Activated naive CD4-positive, alpha-beta T cell (primary cell): ENCODE measurements around the gene STK32B.

Experiments
- DNase-seq, 4 experiments: peaks; one replicate each; lab custom pipeline; 2025; lab: John Stamatoyannopoulos, UW

Gene STK32B

DNA sequence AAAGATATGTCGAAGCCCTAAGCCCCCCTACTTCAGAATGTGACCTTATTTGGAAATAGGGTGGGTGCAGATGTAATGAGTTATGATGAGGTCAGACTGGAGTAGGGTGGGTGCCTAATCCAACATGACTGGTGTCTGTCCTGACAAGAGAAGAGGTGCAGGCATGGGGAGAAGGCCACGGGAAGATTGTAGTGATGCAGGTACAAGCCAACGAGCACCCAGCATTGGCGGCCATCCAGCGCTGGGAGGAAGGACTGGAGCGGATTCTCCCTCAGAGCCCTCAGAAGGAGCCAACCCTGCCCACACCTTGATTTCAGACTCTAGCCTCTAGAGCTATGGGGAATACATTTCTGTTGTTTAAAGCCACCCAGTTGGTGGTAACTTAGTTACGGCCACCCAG is 419.9 kb downstream of the STK32B start:
- DNase-seq: no peak

DNA sequence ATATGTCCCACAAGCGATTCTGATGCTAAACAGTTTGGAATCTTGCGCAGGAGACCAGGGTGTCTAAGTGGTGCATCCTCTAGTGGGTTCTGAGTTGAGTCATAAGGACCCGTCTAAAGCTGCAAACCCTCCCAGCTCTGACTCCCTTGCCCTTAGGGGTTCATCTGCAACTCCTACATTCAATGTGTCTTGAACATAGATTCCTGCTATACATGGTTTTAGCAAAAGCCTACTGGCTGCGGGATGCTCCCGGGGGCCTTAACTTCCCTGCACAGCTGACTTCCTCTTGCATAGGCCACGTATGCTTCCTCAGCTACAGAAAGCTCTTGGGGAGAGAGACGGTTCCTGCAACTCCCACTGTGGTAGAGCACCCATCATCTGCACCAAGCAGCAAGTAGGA is 420.4 kb downstream of the STK32B start:
- DNase-seq: no peak

DNA sequence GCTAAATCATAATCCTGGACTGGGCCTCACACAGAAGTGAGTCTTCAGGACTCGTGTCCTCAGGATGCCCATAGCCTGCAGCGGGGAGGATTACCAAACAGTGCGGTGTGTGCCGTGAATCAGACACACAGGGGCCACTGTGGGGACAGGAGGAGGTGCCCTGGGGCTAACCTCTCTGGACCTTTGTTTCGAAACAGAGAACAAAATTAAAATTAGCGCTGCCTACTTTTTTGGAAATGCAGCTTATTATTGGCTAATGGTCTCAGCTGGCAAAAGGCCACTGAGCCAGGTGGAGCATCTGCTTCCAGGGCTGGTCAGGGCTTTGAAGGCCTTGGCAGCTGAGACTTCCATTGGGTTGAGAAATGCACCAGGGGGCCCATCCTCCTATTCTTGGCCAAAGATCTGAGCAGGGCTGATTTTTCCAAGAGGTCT is 420.9 kb downstream of the STK32B start:
- DNase-seq: no peak

DNA sequence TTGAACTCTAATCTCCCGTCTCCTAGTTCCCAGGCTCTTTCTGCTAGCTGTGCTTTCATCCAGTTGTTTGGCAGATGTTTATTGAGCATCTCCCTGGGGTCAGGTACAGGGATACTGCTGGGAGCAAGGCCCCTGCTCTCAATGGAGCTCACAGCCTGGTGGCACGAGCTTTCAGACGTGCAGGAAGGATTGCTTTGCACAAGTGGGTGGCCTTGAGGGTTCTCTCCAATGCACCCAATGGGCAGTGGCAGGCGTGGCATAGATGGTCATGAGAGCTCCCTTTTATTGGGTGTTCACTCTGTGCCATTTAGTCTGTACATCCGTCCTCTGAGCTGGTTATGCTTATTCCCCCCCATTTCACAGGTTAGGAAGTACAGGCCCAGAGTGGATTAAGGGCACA is 421.8 kb downstream of the STK32B start:
- no peak for DNase-seq

DNA sequence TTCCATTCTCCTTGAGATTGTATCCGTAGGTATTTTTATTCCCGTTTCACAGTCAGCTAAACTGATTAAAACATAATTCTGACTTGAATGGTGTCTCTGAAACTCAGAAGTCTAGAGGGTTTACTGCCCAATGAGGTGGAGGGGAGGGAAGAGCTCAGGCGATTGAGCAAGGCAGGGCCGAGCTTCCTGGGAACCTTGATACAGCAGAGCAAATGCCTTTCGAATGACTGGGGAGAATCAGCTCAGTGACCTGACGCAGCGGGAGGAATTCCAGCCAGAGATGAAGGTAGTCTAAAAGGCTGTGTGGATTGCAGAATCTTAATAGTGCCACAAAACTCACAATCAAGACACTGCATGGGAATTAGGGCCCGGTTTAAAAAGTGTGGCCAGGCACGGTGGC is 423.5 kb downstream of the STK32B start:
- DNase-seq: no peak

DNA sequence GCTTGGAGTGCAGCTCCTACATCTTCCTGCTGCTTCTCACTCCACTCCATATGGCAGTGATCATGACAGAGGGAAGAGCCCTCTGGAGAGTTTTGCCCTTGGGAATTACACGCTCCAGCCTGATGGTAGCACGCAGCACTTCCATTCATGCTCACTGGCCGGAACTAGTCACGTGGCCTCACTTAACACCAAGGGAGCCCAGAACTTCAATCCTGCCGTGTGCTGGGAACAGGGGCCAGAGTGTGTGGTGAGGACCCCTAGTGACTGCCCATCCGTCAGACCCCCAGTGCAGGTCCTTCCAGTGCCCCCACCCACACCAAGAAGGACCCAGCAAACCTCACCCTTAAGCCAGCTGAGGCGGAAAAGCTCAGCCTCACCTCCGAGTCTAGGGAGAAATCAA is 426.3 kb downstream of the STK32B start:
- no peak for DNase-seq

DNA sequence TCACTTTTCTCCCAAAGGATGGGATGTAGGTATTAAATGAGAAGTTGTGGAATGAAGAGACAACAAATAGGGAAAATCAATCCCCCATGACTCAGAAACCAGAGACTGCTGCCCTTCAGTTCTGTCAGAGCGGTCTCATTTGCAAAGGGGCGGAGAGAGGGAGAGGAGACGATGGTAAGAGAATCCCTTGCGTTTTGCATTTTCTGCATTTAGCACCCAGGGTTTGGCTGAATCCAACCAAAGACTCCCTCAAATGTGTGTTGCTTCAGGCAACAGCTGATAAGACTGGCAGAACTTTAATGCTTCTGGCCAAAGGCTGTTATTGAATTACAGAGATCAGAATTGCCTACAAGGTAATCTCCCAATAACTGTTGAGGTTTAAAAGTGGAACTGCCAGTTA is 426.9 kb downstream of the STK32B start:
- no peak for DNase-seq

DNA sequence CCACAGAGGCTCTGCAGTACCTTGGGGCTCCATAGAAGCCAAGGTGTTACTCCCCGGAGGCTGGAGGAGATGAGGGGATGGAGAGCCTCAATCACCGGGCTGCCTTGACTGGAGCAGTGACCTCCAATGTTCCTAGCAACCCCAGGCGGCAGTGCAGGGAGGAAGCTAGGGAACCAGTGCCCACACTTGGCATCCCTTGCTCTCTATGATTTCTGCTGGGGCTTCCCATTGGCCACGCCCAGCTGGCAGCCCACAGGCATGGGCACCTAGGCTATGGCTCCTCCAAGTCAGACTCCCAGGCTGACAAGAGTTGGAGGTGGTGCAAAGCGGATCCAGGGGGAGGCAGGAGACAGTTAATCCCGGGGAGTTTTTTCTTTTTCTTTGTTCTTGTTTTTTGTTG is 427.4 kb downstream of the STK32B start:
- DNase-seq: no peak

- no peak for DNase-seq
Observed at GRCh38 chr4:5479518-5480060, 428.3 kb downstream of the STK32B start.

GRCh38 chr4:5488413-5488812 is 437.1 kb downstream of the STK32B start:
- DNase-seq: no peak

DNA sequence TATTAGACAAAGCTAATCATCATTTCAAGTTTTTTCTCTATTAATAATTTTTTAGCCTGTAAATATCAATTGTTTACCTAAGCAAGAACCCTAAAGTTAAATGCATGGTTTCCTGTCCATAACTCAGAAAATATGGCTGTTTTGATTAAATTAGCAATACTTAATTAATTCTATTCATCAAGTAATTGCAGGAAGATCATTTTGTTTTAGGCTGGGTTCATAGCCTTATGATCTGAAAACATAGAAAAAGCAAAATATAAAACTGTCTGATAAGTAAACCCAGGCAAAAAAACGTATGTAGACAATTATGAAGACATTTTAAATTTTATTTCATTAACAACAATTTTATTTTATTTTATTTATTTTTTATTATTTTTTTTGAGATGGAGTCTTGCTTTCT is 438.0 kb downstream of the STK32B start:
- no peak for DNase-seq

- no peak for DNase-seq
Observed at GRCh38 chr4:5497489-5497888, 446.2 kb downstream of the STK32B start.

DNA sequence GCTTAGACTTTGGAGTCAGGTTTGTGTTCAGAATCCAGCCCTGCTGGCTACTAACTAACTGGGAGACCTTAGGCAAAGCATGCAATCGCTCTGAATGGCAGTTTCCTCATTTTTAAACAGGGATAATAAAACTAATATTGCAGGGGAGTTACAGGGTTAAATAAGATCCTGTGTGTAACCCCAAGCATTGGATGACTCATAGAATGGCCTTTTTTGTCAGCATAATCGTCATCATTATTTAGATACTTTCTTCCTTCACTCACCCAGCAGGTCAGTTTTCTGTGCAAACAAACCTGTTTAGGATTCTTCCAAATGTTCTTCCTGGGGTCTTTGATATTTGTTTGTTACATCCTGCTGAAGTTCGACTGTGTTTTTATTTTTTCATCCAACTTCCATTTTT is 448.9 kb downstream of the STK32B start:
- no peak for DNase-seq

DNA sequence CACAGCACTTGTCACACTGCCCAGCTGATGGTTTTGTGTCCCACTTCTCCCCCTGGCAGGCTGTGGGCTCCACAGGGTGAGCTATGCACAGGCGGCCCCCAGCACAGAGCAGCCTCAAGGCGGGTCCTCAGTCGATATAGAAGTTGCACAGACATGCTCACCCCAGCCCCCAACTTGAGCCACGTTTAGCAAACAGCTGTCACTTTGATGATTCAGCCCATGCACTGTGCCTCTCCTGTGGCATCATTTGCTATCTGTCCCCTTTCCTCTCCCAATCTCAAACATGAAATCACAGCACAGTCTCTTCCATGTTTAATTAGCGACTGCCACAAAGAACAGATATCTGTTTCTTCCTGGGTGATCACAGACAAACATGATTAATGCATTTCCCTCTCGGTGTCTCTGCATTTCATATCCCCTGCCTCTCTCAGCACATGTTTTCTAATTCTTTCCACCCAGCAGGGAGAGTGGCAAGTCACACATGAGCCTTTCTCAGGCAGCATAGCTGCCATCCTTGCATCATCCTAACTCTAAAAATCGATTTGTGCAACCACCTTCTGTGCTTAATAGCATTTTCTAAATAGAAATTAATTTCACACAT is 452.2 kb downstream of the STK32B start:
- no peak for DNase-seq

DNA sequence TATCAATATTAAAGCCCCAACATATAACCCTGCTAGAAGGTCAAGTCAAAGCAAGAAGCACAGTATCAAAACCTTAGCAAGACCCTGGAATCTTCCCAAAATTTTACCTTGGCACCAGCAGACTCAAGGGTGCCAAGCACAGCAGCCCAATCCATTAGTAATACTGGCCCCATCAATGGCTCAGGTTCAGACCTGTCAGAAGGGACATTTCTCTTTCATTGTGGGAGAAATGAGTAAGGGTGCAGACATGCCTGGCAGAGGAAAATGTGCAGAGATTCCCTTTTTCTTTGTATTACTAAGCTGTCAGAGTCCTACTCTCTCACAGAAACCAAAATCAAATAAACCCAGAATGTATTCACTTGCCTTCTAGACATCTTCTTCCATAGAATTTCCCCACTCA is 453.2 kb downstream of the STK32B start:
- no peak for DNase-seq

DNA sequence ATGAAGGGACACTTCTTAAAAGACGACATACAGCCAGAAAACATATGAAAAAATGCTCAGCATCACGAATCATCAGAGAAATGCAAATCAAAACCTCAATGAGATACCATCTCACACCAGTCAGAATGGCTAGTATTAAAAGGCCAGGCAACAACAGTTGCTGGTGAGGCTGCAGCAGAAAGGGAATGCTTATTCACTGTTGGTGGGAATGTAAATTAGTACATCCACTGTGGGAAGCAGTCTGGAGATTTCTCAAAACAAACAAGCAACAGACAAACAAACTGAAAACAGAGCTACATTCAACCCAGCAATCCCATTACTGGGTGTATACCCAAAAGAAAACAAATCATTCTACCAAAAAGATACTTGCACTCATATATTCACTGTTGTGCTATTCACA is 459.2 kb downstream of the STK32B start:
- no peak for DNase-seq

DNA sequence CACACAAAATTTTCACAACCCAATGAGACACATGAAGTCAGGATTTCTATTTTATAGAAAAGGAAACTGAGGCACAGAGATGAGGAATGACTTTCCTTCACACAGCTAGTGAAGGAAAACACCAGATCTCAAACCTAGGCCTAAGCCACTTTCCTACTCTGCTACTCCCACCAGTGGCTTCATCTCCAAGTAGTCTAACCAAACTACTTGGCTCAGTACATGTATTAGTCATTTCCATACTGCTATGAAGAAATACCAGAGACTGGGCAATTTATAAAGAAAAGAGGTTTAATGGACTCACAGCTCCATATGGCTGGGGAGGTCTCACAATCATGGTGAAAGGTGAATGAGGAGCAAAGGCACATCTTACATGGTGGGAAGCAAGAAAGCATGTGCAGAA is 460.5 kb downstream of the STK32B start:
- no peak for DNase-seq

DNA sequence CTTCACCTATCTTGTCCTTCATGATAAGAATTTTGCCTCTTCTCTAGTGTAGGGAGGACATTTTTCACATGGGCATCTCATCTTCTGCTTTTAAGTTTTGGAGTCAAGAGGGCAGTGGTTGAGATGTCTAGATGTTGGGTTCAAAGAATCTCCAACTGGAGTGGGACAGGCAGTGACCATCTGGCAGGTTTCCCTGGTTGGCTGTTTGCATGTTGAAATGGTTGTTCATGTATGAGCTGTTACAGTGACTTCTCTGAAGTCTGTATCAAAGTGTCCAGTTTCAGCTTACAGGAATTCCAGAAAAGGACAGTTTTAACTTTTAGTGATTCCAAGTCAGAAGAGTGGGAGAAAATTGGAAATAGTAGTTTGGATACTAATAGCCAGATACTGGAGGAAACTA is 464.4 kb downstream of the STK32B start:
- no peak for DNase-seq

DNA sequence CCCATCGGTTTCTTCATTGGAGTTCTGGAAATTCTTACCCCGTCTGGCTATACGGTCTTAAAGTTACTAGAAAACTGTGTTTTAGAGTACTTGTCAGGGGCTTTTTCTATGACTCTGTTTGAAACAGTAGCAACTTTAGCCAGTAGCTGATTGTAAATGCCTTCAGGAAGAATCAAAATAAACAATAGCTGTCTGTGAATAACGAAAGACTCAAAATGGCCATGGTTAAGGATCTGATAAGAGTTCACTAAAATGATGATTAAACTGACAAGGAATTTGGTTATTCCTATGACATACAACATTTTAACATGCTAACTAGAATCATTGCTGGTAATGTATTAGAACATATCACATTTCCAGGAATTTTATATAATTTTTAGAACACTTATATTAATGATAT is 466.1 kb downstream of the STK32B start:
- no peak for DNase-seq

- no peak for DNase-seq
Observed at GRCh38 chr4:5524446-5525299, 473.4 kb downstream of the STK32B start.

DNA sequence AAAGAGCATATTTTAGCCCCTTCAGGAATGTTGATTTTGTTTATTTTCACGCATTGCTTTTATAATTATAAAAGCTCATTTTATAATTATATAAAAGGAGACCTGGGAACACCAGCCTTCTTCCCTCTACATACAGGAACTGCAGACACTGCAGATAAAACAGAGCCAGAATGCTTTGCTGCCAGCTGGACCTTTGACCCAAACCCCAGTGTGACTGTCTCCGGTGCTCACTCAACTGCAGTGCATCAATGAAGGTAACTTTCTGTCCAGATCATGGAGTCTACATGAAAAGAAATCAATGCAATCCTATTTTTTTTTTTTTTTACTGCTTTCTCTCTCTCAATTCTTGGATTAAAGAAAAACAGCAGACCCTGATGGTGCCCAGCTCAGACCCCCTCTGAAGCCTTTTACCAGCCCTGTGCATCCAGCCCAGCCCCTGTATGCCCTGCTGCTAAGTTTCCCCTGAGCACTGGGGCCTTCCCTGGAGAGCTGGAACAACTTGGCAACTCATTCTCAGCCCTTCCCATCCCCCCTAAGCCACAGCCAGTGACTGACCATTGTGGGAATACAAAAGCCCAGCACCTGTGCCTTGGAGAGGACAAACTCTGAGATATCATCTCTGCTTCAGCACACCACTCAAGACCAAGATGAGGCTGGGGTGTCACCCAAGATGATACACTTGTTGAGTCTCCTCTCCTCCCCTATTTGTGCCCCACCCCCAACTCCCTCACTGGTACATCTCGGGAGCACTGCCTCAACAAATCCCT is 475.0 kb downstream of the STK32B start:
- no peak for DNase-seq

DNA sequence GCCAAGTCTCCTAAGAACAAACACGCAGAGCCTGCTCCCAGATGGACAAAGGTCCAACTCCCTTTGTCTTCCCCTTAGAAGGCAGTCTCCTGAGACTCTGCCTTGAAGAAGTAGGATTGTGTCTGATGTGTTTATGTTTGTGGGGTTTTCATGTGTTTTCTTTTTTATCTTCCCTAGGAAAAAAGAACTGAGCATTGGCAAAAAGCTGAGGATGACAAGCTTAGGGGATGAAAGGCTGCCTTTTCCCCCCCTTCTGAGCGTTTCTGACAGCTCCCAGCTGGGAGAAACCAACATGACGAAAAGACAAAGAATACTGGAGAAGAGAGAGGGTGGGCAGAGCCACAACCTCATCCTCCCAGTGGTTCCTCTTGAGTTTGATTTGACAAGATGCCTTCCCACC is 475.9 kb downstream of the STK32B start:
- no peak for DNase-seq

DNA sequence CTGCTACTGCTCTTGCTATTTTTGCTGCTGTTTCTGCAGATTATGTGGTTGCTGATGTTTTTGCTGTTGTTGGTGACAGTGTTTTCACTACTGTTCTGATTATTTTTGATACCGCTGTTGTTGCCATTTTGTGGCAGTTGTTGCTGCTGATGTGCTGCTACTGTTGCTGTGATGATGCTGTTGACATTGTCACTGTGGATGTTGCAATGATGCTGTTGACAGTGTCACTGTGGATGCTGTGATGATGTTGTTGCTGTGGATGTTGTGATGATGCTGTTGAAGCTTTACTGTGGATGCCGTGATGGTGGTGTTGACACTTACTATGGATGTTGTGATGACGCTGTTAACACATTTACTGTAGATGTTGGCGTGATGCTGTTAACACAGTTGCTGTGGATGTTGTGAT is 476.8 kb downstream of the STK32B start:
- DNase-seq: no peak
